LNCAP (cell line): Measurements from ENCODE around the gene GPC6.

Source experiments
- CTCF ChIP-seq: fragments of 450-650 bp; IDR thresholded peaks from 2 replicates; pipeline ENCODE4 v1.5.1; 2017; ENCODE audit warnings: mild to moderate bottlenecking

GPC6 gene

DNA sequence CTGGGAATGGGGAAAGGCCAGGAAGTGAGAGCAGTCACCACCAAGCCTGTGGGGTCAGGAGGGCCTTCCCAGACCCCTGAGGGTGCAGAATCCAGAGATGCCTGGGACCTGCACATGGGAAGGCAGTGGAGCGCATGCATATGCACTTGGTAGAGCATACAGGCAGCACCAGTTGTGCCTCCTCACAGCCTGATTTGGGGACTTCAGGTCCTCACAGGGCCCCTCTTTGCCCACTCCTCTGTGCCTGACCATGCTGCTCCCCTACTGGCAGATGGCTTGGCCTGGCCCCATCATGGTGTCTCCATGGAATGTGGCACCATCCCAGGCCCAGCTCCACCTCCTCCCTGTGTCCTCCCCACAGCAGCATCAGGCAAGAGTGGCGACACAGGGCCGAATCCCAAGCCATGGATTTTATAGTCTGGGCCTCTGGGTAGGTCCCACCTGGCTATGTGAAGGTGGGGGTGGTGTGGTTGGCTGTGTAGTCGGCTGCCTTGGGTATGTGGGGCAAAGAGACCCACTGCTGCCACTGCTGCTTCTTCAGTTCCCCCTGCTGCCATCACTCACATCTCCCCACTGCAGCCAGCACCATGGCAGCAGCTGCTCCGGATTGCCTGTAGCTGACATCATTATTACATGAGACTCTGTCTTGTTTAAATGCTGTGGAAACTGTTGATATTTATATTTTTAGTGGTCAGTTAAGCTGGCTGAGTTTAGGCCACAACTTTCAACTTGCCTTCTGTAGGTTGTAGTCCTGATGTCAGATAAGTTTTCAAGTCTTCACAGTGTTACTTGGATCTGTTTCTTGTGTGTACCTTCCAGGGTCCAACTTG lies 247.0 kb downstream of the GPC6 start:
- no peak for TF ChIP-seq CTCF

- no peak for TF ChIP-seq CTCF
These were observed 249.6 kb downstream of the GPC6 start for GRCh38 chr13:93476175-93476574.

GRCh38 chr13:93477238-93477637 lies 250.6 kb downstream of the GPC6 start:
- TF ChIP-seq CTCF, result no peak

DNA sequence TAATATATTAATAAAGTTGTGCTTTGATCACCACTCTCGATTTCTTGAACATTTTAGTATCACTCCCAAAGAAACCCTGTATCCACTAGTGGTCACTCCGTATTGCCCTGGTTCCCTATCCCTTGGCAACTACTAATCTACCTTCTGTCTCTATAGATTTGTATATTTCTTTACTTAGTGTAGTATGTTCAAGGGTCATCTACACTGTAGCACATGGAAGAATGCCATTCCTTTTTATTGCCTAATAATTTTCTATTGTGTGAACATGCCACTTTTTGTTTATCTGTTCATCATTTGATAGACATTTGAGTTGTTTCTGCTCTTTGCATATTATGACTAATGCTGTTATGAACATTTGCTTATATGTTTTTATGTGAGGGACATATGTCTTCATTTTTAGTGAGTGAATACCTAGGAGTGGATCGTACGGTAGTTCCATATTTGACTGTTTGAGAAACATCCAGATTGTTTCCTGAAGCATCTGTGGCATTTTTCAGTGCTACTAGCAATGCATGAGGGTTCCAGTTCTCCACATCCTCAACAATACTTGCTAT lies 254.0 kb downstream of the GPC6 start:
- no peak for TF ChIP-seq CTCF

DNA sequence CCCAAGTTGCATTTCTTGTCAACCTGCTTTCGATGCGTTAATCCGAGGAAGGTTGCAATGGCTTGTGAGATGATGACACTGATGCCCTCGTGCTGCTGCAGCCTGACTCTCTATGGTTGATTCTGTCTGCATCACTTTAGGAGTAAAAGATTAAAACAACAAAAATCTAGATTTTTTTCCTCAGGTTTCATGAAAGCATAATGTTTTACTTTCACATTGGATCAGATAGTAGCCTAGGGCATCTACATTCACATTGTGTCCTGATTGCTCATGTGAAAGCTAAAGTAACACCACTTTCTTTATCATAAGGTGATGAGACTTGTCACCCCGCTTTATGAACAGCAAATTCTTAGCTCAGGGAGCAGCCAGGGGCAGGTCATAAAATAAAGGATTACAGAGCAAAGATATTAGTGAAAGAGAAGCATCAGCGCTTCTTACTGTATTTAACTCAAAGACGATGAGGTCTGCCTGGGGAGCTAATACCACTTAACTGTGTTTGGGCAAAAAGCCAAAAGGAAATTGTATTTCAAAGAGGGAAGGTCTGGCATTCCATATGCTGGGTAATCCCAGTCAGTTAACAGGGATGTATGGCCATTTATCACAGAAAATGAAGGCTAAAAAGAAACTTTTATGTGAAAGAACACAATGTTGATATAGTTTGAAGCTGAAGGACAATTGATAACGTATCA lies 270.5 kb downstream of the GPC6 start:
- no peak for TF ChIP-seq CTCF

GRCh38 chr13:93499991-93500390 lies 273.4 kb downstream of the GPC6 start:
- TF ChIP-seq CTCF, result no peak

GRCh38 chr13:93502071-93502470 lies 275.5 kb downstream of the GPC6 start:
- TF ChIP-seq CTCF, result no peak
